HG02840 (cell line): ENCODE data around the gene VPS33A.
"Not testable (repeated sequence)": the region's sequence is repeated elsewhere in the genome, so short reads cannot be mapped to it uniquely, and the experiment has no call there.

Source experiments
- ATAC-seq: cut with Tn5 transposase; IDR thresholded peaks from one replicate; pipeline ENCODE4 v1.9.1; 2021; ENCODE audit warnings: mild to moderate bottlenecking, moderate library complexity, moderate number of reproducible peaks; ENCODE audit not compliant: unreplicated experiment, low FRiP score

The VPS33A gene

GRCh38 chr12:122206111-122206881 is 60.0 kb downstream of the VPS33A start:
- ATAC-seq: no peak

GRCh38 chr12:122205053-122205925 is 61.0 kb downstream of the VPS33A start:
- ATAC-seq: no peak

GRCh38 chr12:122204167-122205052 is 61.9 kb downstream of the VPS33A start:
- ATAC-seq: no peak

- ATAC-seq: no peak
Observed at GRCh38 chr12:122203301-122204166, 62.8 kb downstream of the VPS33A start, which contains the start of gene B3GNT4. Gene B3GNT4 (plus strand): TSS chr12:122203709. CDS start chr12:122204619, 910 bp downstream.

- not testable (repeated sequence) for ATAC-seq
Observed at GRCh38 chr12:122202811-122203210, 63.5 kb downstream of the VPS33A start.

GRCh38 chr12:122202017-122202416 is 64.3 kb downstream of the VPS33A start:
- no peak for ATAC-seq

DNA sequence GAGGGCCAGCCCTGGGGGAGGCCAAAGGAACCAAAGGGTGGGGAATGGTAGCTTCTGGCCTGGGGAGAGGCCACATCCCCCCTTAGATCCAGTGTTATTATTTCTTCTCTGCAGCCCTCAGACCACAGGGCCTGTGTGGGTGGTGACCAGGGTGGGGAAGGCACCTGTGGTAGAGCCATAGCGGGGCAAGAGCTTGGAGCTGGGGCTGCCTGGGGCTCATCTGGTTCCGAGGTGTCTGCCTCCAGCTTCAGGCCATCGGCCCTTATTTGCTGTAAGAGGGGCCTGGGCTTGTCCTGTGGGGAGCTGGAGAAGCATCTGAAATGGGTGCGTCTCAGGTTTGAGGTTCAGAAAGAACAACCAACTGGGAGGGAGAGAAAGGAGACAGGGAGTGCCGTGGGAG is 64.9 kb downstream of the VPS33A start:
- no peak for ATAC-seq

DNA sequence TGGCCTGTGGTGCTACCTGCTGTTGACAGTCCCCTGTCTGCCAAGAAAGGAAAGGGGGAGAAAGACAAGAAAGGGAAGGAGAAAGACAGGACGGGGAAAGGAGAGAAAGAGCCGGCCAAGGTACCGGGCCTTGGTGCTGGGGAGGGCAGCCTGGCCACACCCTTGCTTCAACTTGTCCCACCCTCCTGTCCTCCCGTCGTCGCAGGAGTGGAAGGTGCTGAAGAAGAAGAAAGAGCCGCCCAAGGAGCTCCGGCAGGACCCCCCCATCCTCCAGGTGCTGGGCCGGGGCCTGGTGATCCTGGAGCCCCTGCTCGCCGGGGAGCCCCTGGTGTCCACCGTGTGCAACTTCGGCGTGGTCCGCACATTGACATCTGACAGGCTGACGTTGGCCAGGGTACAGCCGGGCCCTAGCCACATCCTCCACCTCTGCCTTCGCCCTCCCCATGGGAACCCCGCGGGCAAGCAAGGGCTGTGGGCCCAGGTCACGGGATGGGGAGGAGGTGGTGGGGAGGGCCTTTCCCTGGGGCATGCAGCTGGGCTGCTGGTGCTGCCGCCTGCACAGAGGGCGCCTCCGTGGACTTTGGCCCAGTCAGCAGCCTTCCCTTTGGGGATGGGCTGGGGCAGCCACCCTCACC is 65.6 kb downstream of the VPS33A start:
- ATAC-seq: no peak

DNA sequence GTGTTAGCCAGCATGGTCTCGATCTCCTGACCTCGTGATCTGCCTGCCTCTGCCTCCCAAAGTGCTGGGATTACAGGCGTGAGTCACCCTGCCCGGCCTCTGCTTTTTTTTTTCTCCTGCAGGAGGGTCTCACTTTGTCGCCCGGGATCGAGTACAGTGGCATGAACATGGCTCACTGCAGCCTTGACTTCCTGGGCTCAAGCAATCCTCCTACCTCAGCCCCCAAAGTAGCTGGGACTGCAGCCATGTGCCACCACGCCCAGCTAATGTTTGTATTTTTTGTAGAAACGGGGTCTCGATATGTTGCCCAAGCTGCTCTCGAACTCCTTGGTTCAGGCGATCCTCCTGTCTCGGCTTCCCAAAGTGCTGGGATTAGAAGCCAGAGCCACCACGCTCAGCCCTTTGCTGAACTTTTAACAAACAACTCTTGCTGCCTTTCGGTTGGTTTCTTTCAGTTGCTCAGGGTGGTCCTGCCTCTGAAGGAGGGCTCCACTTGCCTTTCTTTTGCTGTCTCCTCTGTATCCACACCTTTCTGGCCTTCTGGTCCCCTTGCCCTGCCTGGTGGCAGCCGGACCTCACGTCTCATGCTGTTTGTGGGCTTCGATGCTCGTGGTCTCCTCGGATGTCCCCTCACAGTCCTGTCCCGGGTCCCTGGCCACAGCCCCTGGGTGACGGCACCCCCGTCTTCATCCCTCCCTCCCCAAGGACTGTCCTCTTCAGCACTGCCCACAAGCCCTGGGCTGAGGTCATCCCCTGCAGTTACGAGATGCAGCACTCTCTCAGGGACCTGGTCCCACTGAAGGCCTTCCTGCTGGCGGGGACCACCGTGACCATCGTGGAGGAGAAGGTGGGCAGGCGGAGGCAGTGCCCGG is 66.6 kb downstream of the VPS33A start:
- no peak for ATAC-seq

GRCh38 chr12:122197612-122197966 is 68.7 kb downstream of the VPS33A start:
- ATAC-seq: no peak

- no peak for ATAC-seq
Observed at GRCh38 chr12:122195405-122195804, 70.9 kb downstream of the VPS33A start.

- no peak for ATAC-seq
Observed at GRCh38 chr12:122194804-122195203, 71.5 kb downstream of the VPS33A start.

DNA sequence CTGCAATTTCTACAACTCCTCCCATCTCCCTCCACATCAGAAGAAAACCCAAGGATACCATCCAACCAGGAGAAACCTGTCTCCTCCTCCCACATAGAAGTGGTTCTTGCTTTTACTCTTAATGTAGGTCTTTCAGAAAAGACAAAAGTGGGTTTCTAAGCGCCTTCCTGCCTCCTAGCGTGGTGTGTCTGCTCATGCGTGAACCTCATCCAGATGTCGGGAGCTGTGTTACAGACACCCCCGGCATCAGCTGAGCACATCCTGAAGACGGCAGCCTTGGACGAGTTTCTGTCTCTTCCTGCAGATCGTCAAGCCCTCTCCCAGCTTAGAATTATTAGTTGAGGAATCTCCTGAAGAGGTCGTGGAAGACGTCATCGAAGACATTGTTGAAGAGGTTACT is 73.9 kb downstream of the VPS33A start:
- ATAC-seq: no peak

DNA sequence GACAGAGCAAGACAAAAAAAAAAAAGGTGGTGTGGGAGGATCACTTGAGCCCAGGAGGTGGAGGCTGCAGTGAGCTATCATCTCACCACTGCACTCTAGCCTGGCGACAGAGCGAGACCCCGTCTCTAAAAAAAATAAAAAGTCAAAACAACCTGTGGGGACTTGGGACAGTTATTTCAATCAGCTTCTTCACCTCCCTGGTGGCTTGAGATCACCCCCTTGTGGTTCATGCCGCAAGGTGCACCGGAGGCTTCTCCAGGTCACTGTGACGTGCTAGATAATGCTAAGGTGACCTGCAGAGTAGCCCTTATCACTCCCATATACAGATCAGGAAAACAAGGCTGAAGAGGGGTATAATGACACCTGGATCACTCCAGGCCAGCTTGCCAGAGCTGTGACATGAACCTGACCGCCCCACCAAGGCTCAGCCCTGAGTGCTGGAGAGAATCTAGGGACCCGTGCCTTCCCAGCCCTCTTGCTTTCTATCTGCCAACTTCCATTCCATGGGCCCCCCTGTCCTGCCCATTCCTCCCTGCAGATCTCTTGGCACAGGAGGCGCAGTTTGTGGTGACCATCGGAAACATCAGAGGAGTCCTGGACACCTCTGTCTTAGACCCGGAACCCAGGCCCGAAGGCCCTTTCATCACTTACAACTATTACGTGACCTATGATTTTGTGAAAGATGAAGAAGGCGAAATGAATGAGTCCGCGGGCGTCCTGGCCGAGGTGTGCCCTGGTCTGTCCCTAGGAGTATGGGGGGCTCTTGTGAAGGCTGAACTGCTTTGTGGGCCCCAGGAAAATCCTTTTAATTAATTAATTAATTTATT is 75.2 kb downstream of the VPS33A start:
- ATAC-seq: no peak

DNA sequence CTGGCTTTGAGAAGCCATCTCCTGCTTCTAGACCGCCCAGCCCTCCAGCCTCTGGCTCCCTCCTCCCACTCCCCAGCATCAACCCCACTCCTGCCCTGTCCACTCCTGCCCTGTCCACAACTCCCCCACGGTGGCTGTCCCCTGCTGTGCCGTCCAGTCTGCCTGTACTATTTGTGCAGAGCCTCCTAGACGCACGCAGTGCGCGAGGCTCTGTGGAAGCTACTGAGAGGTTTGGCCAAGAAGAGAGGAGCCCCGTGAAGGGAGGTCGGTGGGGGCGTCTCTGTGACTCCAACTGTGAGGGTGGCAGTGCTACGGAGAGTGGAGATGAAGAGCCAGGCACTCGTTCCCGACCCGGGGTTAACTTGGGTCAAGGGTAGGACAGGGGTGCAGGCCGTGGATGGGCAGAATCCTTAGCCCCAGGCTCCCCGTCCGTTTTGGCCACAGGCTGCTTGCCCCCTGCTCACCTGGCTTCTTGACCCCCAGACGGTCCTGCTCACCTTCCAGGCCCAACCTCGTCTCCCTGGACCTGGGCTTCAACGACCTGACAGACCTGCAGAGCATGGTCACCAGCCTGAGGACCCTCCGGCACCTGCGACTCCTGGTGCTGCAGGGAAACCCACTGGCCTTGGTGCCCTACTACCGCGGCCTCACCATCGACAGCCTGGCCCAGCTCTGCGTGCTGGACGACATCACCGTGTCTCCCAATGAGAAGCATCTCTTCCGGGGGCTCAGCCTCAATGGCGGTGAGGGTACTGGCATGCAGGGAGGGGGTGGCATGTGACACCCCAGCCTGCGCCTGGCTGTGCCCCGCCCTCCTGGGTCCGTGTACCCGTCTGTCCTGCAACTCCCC is 76.4 kb downstream of the VPS33A start:
- ATAC-seq: no peak

DNA sequence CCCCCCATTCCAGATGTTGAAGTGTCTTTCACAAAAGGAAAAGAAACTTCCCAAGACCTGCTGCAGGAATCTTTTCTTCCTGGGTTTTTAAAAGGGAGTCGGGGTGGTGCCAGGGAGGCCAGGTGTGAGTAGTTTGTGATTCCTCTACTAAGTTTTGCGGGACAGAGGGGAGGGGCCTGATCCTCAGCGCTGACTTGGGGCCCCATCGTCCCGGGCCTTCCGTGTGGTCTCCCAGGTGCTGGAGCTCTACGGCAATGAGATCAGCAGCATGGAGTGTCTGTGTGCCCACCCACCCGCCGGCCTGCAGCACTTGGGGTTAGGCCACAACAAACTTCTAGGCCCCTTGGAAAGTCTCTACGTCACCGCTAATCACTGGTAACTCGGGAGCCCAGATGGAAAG is 78.8 kb downstream of the VPS33A start:
- ATAC-seq: no peak
